GM12872 (cell line): ENCODE measurements around the gene POMP.

Experiments used
- TF ChIP-seq, protein P1 (sequence below): IDR thresholded peaks from 3 replicates; pipeline ENCODE4 v1.5.1; 2011; ENCODE audit warnings: low read depth, mild to moderate bottlenecking, low read length, moderate library complexity; ENCODE audit not compliant: insufficient read depth

Gene POMP

DNA sequence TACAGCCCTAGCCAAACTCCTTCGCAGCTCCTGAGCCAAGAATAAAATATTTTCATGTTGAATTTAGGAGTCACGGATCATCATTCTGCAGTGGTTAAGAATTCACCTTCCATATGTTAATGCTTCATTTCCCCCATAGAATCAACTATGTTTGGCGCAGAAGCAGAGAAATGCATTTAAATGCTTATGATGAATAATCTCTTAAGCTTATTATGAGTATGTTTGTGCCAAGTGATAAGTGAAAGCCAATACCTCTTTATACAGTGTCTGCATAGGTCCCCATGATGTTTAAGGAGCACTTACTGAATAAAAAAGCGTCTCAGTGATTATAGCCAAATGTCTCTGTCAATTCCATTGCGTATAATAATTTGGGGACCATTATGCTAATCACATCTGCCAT is 32.7 kb upstream of the POMP start:
- TF ChIP-seq, protein P1, sequence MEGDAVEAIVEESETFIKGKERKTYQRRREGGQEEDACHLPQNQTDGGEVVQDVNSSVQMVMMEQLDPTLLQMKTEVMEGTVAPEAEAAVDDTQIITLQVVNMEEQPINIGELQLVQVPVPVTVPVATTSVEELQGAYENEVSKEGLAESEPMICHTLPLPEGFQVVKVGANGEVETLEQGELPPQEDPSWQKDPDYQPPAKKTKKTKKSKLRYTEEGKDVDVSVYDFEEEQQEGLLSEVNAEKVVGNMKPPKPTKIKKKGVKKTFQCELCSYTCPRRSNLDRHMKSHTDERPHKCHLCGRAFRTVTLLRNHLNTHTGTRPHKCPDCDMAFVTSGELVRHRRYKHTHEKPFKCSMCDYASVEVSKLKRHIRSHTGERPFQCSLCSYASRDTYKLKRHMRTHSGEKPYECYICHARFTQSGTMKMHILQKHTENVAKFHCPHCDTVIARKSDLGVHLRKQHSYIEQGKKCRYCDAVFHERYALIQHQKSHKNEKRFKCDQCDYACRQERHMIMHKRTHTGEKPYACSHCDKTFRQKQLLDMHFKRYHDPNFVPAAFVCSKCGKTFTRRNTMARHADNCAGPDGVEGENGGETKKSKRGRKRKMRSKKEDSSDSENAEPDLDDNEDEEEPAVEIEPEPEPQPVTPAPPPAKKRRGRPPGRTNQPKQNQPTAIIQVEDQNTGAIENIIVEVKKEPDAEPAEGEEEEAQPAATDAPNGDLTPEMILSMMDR, result no peak

DNA sequence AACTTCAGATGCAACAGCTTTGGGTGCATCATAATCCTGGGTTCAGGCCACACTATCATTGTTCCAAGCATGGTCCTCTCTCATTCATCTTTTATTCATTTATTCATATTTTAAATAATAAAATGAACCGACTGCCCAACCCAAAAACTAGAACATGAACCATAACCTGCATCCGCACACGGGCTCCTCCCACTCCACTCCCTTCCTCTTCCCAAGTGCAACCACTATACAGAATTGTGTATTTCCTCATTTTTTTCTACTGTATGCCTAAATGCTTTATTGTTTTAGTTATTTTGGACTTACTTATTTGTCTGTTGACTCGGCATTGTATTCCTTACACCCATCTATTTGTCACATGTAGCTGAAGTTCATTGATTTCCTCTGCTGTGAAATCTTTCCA is 30.7 kb upstream of the POMP start:
- TF ChIP-seq, protein P1, result no peak

GRCh38 chr13:28630869-28631268 is 28.1 kb upstream of the POMP start:
- TF ChIP-seq, protein P1, result no peak

- TF ChIP-seq, protein P1, result no peak
Observed at GRCh38 chr13:28631801-28632200, 27.1 kb upstream of the POMP start.

GRCh38 chr13:28636069-28636468 is 22.9 kb upstream of the POMP start:
- TF ChIP-seq, protein P1, result no peak

DNA sequence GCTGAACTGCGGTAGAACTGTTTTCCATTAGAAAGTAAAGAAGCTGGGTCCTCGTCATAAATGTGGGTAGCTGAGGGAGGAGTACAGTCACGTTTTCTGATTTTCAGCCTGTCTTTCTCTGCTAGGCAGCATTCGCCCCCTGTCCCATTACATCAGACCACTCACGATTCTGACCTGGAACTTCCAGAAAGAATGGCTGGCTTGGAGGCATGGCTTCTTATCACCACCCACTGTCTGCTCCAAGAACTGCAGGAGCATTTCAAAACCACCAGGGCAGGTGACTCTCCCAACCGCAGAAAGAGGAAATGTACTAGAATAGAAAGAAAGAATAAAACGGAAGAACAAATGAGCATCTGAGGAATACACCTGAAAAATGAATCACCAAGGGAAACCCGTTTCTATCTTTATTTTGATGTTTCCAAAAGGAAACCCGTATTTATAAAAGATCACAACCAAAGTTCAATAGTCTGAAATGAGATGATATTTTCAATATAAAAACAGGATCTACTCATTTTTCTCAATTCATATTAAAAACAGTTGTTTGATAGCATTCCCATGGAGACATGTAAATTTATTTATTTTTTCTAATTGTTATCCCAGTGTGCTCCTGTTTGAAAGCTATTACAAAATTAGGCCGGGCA is 22.1 kb upstream of the POMP start:
- TF ChIP-seq, protein P1, result peak; percentile 90

- TF ChIP-seq, protein P1, result peak; percentile 13; the same call in 1 of the 3 replicates
Observed at GRCh38 chr13:28637714-28638355, 21.1 kb upstream of the POMP start.
